Osteocyte (in vitro differentiated cells): ENCODE data around the gene MUC5B. TPM values are rescaled to one million over a fixed set of nuclear protein-coding genes. Genes with fewer than 3 reads are reported as not detected.

ENCODE experiments used
- DNase-seq: peaks from one replicate; pipeline ENCODE4 v3.0.0; 2021; ENCODE audit warnings: mixed read lengths; ENCODE audit not compliant: unreplicated experiment; ENCODE audit errors: extremely low spot score
- H3K27ac Mint-ChIP-seq: one replicate; pipeline ENCODE4 v1.8.0; 2021; ENCODE audit warnings: mild to moderate bottlenecking, mixed read lengths; ENCODE audit not compliant: unreplicated experiment
- H3K27me3 Mint-ChIP-seq: one replicate; pipeline ENCODE4 v1.8.0; 2021; ENCODE audit warnings: mixed read lengths; ENCODE audit not compliant: unreplicated experiment
- H3K36me3 Mint-ChIP-seq: one replicate; pipeline ENCODE4 v1.8.0; 2021; ENCODE audit warnings: mixed read lengths; ENCODE audit not compliant: unreplicated experiment
- H3K4me1 Mint-ChIP-seq: one replicate; pipeline ENCODE4 v1.8.0; 2021; ENCODE audit warnings: mixed read lengths; ENCODE audit not compliant: unreplicated experiment
- H3K4me3 Mint-ChIP-seq: one replicate; pipeline ENCODE4 v1.8.0; 2021; ENCODE audit warnings: mild to moderate bottlenecking, moderate library complexity, mixed read lengths; ENCODE audit not compliant: unreplicated experiment
- H3K9me3 Mint-ChIP-seq: one replicate; pipeline ENCODE4 v1.8.0; 2021; ENCODE audit warnings: mixed read lengths; ENCODE audit not compliant: unreplicated experiment
- CTCF ChIP-seq: fragments of 200-600 bp; sonication (generic); IDR thresholded peaks from 2 replicates; pipeline ENCODE4 v1.5.0; 2021; ENCODE audit warnings: antibody characterized with exemption, mild to moderate bottlenecking, moderate library complexity
- total RNA-seq: library from RNA; stranded (reverse); gene quantifications from 2 replicates; pipeline ENCODE4 v1.2.1, GENCODE V29; 2021

MUC5B gene
- total RNA-seq, 1 donor from 2014 or later: not detected

DNA sequence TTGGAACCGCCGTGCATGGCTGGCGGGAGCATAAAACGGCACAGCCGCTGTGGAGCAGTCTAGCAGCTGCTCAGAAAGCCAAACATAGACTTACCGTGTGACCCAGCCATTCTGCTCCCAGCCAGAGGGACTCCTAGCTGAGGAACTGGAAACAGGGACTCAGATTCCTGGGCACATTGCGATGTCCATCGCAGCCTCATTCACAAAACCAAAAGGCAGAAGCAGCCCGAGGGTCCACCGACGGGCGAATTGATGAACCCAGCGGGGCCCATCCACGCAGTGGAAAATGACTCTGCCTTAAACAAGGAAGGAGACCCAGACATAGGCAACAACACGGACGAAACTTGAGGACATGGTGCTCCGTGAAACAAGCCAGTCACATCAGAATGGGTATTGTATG lies 5.7 kb upstream of the MUC5B start:
- DNase-seq: no peak
- no peak overlapping the region for H3K4me3 Mint-ChIP-seq
- H3K27me3 Mint-ChIP-seq: peaks cover 44% of the 10 kb centered on the region
- no peak overlapping the region for H3K27ac Mint-ChIP-seq
- TF ChIP-seq CTCF: no peak
- no peaks in the 10 kb centered on the region for H3K4me1 Mint-ChIP-seq
- peaks cover 2% of the 10 kb centered on the region for H3K36me3 Mint-ChIP-seq
- peaks cover 3% of the 10 kb centered on the region for H3K9me3 Mint-ChIP-seq

- no peak for TF ChIP-seq CTCF
- Mint-ChIP-seq H3K36me3 (no peaks in the 10 kb centered on the region), H3K4me3 (no peak overlapping the region), H3K27me3 (peaks cover 36% of the 10 kb centered on the region), H3K9me3 (no peaks in the 10 kb centered on the region), H3K4me1 (no peaks in the 10 kb centered on the region), H3K27ac (no peak overlapping the region)
- DNase-seq: no peak
Observed at GRCh38 chr11:1218256-1218787, 4.5 kb upstream of the MUC5B start.

- H3K4me1 Mint-ChIP-seq: no peaks in the 10 kb centered on the region
- no peak for DNase-seq
- no peak overlapping the region for H3K4me3 Mint-ChIP-seq
- no peak overlapping the region for H3K27ac Mint-ChIP-seq
- H3K36me3 Mint-ChIP-seq: no peaks in the 10 kb centered on the region
- TF ChIP-seq CTCF: no peak
- H3K27me3 Mint-ChIP-seq: peaks cover 33% of the 10 kb centered on the region
- H3K9me3 Mint-ChIP-seq: no peaks in the 10 kb centered on the region
Observed at GRCh38 chr11:1218788-1219445, 3.9 kb upstream of the MUC5B start.

DNA sequence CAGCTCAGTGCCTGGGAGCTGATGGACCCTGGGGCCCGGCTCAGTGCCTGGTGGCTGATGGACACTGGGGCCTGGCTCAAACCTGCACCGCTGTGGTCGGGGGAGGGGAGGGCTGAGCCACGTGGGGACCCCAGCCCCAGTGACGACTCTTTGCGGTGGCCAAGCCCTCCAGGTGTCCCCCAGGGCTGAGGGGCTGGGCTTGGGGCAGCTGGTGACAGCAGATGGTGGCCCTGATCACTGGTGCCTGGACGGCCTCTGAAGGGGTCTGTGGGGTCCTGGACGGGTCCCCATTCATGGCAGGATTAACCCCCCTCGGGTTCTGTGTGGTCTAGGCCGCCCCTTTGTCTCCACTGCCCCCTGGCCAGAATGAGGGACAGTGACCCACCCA lies 3.4 kb upstream of the MUC5B start:
- TF ChIP-seq CTCF: no peak
- no peaks in the 10 kb centered on the region for H3K9me3 Mint-ChIP-seq
- H3K27me3 Mint-ChIP-seq: peaks cover 27% of the 10 kb centered on the region
- no peaks in the 10 kb centered on the region for H3K4me1 Mint-ChIP-seq
- no peak overlapping the region for H3K27ac Mint-ChIP-seq
- DNase-seq: no peak
- H3K36me3 Mint-ChIP-seq: no peaks in the 10 kb centered on the region
- H3K4me3 Mint-ChIP-seq: no peak overlapping the region

DNA sequence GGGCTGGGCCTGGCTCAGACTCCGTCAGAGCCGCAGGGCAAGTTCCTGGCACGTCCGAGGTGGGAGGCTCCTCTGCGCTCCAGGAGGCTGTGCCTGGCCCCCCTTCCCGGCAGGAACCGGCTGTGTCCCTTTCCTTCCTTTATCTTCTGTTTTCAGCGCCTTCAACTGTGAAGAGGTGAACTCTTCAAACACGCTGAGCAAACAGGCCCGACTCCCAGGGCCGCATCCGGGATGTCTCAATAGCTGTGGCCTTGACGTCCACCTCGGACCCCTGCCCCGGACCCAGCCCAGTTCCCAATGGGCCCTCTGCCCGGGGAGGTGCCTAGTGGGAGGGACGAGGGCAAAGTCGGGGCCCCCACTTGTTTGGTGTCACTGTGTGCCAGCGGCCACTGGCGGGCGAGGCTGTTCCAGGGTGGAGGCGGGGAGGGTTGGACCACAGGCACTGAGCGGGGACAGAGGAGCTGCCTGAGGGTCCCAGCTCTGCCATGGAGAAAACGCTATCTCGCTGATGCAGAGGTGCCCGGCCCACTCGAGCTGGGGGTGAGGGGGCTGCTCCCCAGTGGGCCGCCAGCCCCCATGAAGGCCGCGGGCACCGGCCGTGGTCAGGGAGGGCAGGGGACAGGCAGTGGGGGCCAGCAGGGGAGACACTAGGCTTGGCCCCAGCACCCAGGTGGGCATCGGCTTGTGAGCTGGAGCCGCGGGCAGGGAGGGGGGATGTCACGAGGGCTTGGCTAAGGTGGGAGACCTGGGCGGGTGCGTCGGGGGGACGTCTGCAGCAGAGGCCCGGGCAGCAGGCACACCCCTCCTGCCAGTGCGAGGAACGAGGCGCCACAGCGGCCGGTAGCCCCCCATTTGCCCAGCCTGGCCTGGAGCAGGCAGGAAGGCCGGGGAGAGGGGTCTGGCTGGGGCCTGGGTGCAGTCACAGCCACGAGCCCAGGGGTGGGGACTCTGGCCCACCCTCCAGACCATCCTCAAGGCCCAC lies 2.7 kb upstream of the MUC5B start:
- no peak for TF ChIP-seq CTCF
- DNase-seq: no peak
- Mint-ChIP-seq H3K4me3 (no peak overlapping the region), H3K27ac (no peak overlapping the region), H3K36me3 (no peaks in the 10 kb centered on the region), H3K9me3 (no peaks in the 10 kb centered on the region), H3K4me1 (no peaks in the 10 kb centered on the region), H3K27me3 (peaks cover 21% of the 10 kb centered on the region)
